ENCODE data around the gene COL5A1.
A peak's percentile ranks its signal among the peaks of the same experiment; 100 is the strongest.

Gene COL5A1

DNA sequence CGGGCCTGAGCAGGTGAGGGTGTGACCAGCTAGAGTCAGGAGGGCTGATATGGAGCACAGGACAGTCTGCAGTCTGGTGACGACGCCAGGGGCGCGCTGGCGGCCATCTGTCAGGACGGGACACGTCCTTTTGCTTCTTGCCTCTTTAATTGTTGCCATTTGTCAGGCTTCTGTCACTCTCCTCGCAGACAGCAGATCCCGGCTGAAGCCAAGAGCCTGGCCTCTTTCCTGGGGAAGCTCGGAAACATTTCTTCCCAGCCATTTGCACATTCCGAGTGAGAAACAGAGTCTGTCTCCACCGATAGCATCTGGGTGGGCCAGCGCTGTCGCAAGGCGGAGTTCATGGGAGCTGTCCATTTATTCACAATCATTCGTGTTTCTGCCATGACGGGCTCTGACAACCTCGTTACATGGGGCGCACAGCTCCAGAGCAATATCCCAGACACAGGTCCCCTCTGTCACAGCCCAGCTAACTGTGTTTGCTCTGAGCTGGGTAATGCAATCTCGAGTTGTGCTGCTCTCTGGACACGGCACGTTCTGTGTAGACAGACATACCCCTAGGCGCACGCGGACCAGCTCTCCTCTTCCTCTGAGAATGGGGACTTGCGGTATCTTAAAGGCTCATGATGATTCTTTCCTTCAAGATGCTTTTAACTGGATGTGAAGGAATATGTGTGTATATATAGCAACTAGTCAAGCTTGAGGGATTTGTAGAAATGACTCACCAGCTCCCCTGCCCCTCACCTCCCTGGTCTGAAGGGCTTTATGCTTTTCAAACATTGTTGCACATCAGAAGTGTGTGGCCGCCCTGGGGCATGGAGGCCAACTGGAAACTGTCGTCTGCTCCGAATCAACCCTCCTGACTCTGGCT is 133.7 kb downstream of the COL5A1 start:
- no peak for DNase-seq

DNA sequence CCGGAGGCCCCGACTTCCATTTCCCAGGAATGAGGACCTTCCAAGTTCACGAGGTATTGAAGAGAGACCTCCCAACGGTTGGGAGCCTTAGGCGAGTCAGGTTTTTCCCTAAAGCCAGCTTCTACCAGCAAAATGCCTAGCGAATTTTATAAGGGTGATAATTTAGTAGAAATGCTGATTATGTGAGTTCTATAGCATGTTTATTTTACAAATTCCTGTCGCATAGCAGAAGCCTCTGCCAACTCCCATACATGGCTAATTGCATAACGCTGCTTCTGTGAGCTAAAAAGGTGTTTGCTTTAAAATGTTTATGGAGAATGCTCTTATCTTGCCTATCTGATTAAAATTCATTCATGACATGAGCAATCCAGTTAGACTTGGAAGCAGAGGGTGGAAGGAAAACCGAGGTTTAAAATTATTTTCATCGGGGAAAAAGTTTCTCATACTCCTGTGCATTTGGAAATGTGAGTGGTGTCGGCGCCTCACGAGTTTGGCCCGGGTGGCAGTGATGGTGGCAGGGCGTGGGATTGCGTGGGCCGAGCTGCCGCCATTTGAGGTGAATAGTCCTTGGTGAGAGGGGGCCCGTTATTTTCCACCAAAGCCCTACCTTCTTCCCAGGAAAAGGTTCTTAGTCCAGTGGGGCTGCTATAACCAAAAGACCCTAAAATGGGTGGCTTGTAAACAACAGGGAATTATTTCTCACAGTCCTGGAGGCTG is 134.6 kb downstream of the COL5A1 start:
- DNase-seq: no peak

DNA sequence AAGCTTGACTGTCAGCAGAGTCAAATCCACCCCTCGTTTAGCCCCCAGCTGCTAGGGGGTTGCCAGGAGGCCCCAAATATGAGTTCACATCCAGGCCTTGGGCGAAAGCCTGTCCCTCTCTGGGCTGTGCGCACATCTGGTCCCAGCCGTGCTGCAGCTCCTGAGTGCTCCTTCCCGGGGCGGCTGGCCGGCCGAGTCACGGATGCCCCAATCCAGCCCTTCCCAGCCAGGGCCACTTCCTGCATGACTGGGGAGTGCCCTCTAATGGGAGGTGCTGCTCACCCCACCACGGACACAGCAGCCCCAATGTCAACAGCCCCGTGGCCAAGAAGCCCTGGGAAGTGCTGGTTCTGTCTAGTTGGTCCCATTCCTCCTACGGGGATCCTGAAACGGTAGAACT is 135.6 kb downstream of the COL5A1 start:
- no peak for DNase-seq

DNA sequence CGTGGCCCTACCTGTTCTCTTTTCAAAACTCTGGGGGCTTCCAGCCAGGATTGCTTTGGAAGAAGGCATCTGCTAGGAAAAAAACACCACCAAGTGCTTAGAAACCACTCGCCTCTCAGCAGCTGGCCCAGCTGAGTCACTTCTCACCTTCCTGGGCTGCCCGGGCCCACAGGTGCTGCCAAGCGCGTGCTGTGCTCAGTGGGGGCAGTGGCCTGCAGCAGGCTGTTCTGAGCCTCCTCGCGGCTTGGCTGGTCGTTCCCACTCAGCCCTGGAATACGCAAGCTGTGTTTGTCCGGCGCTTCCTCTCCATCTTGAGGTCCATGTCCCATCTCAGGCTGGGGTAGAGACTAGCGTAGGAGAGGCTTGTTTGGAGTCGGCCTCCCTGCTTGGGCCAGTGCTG is 136.6 kb downstream of the COL5A1 start:
- DNase-seq: no peak

DNA sequence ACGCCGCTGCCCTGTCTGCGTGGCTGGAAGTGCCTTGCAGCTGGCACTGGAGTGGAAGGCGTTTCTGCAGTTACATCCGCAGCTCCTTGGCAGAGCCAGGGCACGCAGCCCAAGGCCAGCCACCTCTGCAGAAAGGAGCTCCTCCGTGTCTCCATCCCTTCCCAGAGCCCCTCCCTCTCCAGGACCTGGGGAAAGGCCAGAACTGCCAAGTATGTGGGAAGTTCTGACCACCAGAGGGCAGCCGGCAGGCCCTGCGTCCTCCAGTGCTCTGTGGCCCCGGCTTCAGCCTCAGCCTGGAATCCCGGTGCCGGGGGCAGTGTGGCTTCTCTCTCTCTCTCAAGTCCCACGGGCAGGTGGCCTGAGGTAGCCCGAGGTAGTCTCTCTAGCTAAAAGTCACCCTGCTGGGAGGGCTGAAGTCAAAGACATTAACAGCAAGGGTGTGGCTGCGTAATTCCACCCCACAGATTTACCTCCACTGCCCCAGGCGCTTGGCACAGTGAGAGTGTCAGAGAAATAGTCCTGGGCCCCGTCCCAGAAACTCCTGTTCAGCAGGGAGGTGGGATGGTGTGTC is 137.3 kb downstream of the COL5A1 start:
- DNase-seq: peak; percentile 41

DNA sequence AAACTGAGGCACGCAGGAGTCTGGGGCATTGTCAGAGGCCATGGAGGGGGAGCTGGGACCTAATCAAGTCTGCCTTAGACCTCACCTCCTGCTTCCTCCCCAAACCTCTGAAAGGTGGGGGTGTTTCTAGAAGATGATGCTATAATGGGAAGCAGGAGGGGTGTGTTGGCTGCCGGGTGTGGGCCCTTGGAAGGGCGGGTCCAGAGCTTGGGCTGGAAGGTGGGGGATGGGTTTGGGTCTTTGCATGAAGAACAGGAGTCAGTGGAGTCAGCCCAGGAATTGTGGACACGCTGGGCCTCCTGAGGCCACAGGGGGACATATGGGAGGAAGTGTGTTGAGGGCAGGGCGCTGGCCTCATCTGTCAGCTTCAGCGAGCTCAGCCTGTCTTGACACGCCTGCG is 138.0 kb downstream of the COL5A1 start:
- DNase-seq: no peak

DNA sequence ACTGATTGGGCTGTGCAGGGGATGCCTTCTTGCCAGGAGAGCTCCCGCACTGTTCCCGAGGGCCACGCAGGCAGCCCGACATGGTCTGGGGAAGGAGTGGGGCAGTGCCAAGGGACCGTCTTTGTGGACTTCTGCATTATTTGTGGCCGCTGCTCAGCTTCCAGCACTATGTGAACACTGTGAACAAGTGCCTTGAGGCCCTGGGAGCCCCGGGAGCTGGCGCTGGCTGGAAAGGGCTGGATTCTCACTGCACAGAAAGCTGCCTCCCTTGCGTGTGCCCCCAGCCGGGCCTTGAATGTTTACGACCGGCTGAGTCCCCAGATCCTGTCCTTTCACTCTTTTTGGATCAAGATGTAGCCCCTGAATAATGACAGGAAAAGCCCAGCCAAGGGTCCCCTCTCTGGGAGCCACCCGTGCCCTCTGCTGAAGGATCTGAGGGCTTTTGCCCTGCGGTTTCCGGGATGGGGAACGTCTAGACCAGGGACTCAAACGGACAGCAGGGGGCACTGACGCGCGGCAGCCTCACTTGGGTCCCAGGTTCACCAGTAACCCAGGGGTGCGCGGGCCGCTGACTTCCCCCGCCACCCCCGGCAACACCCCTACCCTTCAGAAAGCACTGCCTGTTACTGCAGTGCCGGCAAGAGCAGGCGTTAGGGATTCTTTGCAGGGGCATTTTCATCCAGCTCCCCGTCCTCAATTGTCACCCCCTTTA is 140.1 kb downstream of the COL5A1 start:
- no peak for DNase-seq

DNA sequence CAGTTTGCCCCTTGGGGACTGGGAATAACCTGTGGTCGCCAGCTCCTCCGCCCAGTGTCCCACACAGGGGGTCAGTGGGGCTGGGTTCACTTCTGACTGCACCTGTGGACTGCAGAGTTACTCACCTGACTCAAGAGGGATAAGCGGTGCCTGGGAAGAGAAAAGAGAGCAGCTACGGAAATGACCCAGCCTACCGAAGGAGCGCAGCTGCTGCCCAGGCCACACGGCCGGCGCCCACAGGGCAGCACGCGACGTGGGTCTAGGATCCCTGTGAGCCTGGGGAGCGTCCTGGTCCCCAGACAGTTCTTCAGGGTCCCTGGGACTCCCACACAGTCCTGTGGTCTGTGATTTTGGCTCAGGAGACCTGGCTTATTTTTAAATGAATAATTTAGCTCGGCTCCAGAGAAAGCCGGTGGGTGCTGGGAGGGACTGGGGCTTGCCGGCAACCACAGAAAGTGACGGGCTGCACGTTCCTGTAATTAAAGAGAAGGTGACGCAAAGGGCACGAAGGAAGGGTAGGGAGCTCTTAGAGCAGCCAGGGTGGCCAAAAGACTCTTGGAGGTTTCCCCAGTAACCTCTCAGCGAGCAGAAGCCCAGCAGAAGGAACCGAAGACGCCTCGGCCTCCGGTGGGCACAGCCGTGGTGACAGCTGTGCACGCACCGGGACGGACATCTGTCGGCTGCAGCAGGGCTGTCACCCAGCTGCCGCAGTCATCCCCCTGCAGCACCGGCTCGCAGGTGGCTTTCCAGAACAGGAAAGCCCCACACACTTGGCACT is 141.5 kb downstream of the COL5A1 start:
- DNase-seq: no peak

DNA sequence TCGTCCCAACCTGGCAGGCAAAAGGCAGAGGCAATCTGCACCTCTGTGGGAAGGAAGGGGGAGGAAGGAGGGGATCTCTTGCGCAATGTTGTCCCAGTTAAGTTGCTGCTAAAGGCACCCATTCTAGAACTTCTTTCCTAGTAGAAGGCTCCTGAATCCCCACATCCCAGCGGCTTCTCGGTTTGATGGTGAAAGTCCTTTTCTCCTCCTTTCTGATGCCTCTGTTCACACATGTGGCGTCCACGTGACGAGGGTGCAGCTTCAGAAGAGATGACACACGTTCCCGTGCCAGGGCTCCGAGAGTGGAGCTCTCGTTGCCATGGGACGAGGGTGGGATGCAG is 142.1 kb downstream of the COL5A1 start:
- no peak for DNase-seq

DNA sequence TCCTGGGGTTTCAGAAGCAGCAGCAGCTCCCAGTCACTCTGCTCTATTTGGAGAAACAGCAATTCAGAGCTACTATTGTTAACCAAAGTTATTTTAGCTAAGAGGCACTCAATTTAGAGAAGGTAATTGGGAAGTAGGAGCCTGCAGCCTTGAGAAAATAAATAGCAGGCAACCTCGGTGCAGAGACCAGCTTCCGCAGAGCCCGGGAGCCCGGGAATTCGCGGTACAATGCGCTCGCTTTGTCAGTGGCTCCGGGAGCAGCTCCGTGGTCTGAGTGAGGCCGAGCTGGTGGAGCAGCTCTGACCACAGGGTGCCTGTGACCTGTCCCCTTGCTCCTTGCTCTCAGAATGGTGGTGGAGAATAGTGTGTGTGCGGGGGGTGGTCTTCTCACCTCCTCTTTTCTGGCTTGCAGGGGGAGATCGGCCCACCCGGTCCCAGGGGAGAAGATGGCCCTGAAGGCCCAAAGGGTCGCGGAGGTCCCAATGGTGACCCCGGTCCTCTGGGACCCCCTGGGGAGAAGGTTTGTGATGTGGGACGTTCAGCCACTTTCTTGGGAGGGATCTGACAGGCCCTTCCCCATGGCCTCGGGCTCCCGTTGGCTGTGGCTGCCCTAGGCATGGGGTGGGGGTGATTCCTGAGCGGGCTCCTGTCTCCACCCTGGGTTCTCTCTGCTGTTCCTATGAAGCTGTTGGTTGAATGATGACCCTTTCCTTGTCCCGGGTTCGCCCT is 143.1 kb downstream of the COL5A1 start:
- DNase-seq: no peak

DNA sequence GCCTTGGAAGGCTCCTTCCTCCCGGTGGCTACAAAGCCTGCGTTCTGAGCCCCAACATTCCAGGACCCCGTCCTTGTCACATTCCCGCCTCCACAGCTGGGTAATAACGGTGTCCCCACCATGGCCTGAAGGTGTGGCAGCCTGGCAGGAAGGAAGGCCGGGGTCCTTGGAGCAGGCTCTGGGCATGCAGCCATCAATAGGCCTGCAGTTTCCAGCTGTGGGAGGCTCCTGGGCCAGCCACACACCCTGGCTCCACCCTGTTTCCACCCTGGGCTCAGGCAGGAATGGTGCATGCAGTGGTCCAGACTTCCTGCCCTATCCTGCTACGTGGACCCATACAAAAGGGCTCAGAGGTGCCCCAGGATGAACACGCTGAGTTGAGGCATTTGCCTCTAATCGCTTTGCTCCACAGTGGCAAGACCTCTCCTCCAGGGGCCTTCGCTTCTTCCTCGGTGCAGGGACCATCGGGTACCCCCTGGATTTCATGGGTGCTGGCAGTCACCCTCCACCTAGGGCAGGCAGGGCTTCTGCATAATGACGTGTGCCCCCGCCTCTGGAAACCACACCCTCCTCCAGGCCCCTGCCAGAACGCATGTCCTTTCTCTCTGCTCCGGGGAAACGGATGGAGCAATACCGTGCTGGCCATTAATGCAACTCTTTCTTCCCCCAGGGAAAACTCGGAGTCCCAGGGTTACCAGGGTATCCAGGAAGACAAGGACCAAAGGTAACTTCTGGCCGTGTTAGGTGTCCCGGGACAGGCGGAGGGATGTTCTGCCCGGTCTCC is 143.9 kb downstream of the COL5A1 start:
- DNase-seq: no peak

DNA sequence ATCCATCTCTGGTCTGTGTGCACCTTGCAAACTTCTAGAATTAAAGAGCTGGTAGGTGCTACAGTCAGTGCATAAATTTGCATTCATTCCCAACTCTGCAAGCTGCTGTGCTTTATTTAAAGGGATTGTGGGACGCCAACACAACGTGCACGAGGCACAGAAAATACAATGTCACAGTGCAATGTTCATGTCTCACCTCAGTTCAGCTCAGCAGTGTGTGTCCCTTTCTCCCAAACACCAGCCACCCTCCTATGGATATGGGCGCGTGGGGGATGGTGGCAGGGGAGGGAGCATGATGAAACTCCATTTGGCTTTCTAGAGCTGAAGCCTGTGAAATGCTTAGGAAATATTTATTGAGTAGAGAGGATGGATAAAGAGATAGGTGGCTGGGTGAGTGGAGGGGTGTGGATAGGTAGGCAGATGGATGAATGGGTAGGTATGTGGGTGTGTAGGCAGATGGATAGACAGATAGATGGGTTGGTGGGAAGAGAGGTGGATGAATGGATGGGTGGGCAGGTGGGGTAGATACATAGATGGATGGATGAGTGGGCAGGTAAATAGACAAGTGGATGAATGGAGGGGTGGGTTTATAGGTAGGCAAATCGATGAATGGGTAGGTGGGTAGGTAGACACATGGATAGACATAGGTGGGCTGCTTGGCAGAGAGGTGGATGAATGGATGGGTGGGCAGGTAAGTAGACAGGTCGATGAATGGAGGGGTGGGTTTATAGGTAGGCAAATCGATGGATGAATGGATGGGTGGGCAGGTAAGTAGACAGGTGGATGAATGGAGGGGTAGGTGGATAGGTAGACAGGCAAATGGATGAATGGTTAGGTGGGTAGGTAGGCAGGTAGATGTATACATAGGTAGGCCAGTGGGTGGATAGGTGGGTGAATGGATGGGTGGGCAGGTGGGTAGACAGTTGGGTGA is 146.3 kb downstream of the COL5A1 start:
- DNase-seq: no peak

DNA sequence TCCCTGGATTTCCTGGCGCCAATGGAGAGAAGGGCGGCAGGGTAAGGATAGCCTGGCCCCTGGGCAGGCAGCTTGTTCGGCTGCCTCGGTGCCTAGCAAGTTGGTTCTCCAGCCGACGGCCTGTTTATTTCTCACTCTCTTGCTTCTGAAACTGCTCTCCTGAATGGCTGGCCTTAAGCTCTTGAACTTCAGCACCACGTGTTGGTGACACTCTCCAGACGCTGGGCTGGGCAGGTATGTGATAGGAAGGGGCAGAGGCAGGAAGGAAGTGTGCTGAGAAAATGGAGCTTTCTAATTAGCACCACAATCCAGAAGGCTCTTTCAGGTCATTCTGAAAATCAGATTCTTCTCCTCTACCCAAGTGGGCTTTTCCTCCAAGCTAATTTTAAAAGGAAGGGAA is 147.6 kb downstream of the COL5A1 start:
- DNase-seq: no peak

DNA sequence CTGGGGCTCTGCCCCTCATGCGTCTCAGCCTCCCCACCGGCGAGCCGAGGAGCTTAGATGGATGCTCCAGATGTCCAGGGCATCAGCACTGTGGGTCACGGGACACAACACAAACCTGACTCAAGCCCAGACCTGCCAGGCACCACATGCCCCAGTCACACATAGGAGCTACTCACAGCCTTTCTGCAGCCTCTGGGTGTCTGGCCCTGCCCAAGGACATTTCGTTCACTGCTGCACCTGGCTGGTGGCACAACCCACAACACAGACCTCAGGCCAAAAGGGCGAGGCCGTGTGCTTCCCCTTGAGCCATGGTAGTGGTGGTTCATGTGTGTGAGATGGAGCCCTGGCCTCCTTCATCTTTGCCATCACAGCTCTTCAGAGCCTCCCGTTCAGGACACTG is 149.4 kb downstream of the COL5A1 start:
- no peak for DNase-seq

DNA sequence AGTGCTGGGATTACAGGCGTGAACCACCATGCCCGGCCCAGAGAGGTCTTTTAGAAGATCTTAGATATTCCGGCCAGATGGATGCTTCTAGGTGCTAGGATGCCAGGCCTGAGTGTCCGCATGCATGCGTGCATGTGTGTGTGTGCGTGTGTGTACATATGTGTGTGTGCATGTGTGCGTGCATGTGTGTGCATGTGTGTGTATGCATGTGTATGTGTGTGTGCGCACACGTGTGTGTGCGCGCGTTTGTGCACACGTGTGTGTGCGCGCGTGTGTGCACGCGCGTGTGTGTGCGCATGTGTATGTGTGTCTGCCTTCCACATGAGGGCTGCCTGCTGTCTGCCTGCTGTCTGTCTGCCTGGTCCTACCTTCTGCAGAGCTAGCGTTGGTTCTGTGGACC is 151.0 kb downstream of the COL5A1 start:
- DNase-seq: no peak

DNA sequence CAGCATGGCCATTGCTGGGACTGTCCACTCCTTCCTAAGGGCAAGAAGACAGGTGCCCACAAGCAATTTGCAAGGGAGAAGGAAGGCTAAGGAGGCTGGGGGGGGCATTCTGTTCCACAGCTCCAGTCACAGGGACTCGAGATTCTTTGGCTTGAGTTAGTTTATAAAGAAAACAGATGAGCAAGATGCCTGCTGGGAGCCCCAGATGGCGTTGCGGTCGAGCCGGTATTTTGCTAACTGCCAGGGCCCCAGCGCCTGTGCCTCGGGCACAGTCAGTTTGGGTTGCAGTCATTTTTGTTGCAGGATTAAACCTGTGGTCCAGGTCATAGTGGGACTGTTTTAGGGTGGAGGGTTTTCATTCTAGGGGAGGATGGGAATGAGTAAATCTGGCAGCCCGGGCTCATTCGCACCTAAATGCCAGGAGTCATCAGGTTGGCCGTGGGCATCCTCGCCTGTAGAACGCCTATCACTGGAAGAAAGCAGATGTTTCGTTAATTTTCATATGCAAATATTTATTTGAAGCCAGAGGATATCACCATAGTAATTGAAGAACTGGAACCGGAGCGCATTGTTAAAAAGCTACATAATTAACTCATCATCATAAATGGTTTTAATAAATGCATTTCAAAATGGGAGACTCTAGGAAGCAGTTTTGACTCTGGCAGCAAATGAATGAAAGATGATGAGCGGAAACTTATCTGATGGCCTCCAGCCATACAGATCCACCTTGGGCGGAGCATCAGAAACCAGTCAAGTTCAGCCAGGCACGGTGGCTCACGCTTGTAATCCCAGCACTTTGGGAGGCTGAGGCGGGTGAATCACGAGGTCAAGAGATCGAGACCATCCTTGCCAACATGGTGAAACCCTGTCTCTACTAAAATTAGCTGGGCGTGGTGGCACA is 151.9 kb downstream of the COL5A1 start:
- DNase-seq: no peak

DNA sequence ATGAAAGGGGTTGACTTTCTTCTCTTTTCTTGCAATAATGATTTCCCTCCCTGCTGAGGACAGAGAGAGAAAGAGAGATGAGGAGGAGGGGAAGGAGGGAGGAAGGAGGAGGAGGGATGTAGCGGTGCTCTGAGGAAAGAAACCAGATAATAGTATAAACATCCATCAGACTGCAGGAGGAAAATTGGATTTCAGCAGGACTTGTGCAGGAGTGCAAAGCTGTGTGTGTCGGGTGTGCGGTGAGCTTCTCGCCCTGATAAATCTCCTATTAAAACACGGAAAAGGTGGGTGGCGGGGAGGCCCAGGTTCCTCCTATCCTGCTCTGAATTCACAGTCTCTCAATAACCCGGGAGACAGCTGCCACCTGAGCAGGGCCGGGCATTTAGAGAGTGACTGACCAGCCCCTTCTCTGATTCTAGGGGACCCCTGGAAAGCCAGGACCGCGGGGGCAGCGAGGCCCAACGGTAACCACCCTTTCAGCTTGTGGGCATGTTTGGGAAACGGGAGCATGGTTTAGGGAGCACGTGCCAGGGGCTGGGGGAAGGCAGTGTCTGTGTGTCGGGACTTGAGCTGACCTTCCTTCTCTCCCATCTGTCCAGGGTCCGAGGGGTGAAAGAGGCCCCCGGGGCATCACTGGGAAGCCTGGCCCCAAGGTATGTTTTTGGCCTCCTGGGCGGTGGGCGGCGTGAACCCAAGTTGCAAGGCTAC is 153.2 kb downstream of the COL5A1 start:
- no peak for DNase-seq

DNA sequence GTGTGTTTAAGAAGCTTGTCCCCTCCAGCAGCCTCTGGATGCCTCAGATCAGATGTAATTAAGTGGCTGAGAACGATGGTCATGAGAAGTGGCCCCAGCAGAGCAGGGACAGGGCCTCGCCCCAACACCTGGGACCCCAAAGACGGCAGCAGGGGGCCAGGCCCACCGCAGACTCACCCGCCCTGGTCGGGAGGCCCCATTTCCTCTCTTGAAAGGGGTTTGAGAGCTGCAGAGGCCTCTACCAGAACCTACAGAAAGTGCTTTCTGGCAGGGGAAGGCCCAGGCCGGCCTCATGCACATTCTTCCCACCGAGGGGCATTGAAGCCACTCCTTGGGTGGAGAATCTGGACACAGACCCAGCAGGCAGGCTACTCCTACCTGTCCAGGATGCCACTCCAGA is 153.8 kb downstream of the COL5A1 start:
- DNase-seq: no peak

Data from midbrain (tissue), 1 donor.